ENCODE measurements around the gene LRRC4B. TPM values are rescaled to one million over a fixed set of nuclear protein-coding genes. Genes with fewer than 3 reads are reported as not detected.
"Not testable (repeated sequence)": the region's sequence is repeated elsewhere in the genome, so short reads cannot be mapped to it uniquely, and the experiment has no call there.

Gene LRRC4B
- total RNA-seq, 1 donor from 2014 or later: 0.69 TPM

- TF ChIP-seq CTCF (conservative IDR thresholded peaks at IDR 0.05; ENCODE audit: low read depth, low read length): no peak
- DNase-seq (ENCODE audit: low read depth): no peak
- no peak overlapping the region for H3K4me3 ChIP-seq (ENCODE audit: low read depth, low read length)
These were observed 32.5 kb downstream of the LRRC4B start for GRCh38 chr19:50535672-50536187.

- no peak overlapping the region for H3K4me3 ChIP-seq (ENCODE audit: low read depth, low read length)
- no peak for TF ChIP-seq CTCF (conservative IDR thresholded peaks at IDR 0.05; ENCODE audit: low read depth, low read length)
- no peak for DNase-seq (ENCODE audit: low read depth)
These were observed 33.8 kb downstream of the LRRC4B start for GRCh38 chr19:50534478-50534877.

GRCh38 chr19:50532952-50533351, 35.3 kb downstream of the LRRC4B start:
- no peak for DNase-seq (ENCODE audit: low read depth)
- H3K4me3 ChIP-seq (ENCODE audit: low read depth, low read length): no peak overlapping the region
- TF ChIP-seq CTCF (conservative IDR thresholded peaks at IDR 0.05; ENCODE audit: low read depth, low read length): no peak

GRCh38 chr19:50531171-50531612, 37.0 kb downstream of the LRRC4B start:
- DNase-seq (ENCODE audit: low read depth): no peak
- no peak overlapping the region for H3K4me3 ChIP-seq (ENCODE audit: low read depth, low read length)
- TF ChIP-seq CTCF (conservative IDR thresholded peaks at IDR 0.05; ENCODE audit: low read depth, low read length): no peak

- DNase-seq (ENCODE audit: low read depth); H3K4me3 ChIP-seq (ENCODE audit: low read depth, low read length): not testable (repeated sequence)
These were observed 40.2 kb downstream of the LRRC4B start for GRCh38 chr19:50528052-50528451.

- DNase-seq (ENCODE audit: low read depth): no peak
- H3K4me3 ChIP-seq (ENCODE audit: low read depth, low read length): no peak overlapping the region
- TF ChIP-seq CTCF (conservative IDR thresholded peaks at IDR 0.05; ENCODE audit: low read depth, low read length): no peak
These were observed 45.4 kb downstream of the LRRC4B start for GRCh38 chr19:50522881-50523280.

GRCh38 chr19:50520822-50521465, 47.3 kb downstream of the LRRC4B start:
- no peak for DNase-seq (ENCODE audit: low read depth)
- no peak for TF ChIP-seq CTCF (conservative IDR thresholded peaks at IDR 0.05; ENCODE audit: low read depth, low read length)
- no peak overlapping the region for H3K4me3 ChIP-seq (ENCODE audit: low read depth, low read length)
